ENCODE results near the gene TASP1.
A peak's percentile ranks its signal among the peaks of the same experiment; 100 is the strongest.
"Not testable (repeated sequence)": the region's sequence is repeated elsewhere in the genome, so short reads cannot be mapped to it uniquely, and the experiment has no call there.

TASP1 gene

DNA sequence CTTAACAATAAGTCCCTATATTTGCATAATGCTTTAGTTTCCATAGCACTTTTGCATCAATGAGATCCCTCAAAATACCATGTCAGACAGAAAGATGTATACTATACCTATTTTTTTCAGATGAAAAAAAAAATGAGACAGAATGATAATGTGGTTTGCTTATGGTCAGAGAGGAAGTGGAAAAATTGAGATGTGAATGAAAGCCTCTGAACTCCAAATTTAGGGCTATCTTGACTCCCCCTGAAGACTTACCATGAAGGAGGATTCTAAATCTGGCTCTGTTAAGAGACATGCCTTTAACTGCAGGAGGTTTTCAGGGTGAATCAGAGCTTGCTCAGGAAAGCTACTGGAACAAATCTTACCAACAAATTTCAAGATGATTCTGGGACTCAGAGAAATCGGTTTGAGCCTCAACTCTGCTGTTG lies 241.4 kb downstream of the TASP1 start:
- no peak for DNase-seq (ENCODE audit: low read depth)

GRCh38 chr20:13396826-13397225 lies 241.9 kb downstream of the TASP1 start:
- no peak for DNase-seq (ENCODE audit: low read depth)

- peak; percentile 80 for DNase-seq (ENCODE audit: low read depth)
These were observed 242.7 kb downstream of the TASP1 start for GRCh38 chr20:13396022-13396421.

DNA sequence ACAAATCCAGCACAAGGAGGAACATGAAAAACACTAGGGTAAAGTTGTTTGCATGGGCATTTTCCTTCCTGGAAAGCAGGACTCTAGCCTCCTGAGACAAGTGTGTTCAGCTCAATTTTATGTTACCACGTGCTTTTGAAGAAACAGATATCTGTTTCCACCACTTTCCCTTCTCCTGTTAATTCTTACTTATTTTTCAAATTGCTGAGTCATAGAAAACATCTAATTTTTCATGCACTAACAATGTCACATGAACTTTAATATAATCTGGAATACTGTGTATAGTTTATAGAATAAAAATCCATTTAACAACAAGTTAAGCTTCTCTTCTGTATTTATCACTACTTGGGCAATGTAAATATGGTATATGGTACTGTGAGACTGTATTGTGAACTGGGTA lies 243.5 kb downstream of the TASP1 start:
- no peak for DNase-seq (ENCODE audit: low read depth)

- DNase-seq (ENCODE audit: low read depth) = no peak
These were observed 246.3 kb downstream of the TASP1 start for GRCh38 chr20:13392391-13392790.

DNA sequence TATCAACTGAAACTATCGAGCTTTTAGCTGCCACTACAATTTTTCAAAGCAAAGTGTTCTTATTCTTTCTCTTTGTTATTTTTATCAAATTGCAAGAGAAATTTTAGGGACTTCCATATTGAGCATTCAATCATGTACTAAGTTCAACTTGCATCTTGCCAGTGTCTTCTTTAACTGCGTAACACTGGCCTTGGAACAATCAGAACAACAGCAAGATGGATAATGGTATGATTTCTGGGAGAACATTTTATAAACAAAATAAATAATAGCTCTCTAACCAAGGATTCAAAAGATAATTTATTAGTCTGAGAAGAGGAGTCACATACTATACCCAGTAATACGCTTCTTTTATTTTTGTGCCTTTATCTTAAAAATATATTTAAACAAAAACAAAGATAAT lies 249.6 kb downstream of the TASP1 start:
- DNase-seq (ENCODE audit: low read depth) = no peak

GRCh38 chr20:13384132-13384531 lies 254.6 kb downstream of the TASP1 start:
- no peak for DNase-seq (ENCODE audit: low read depth)

DNA sequence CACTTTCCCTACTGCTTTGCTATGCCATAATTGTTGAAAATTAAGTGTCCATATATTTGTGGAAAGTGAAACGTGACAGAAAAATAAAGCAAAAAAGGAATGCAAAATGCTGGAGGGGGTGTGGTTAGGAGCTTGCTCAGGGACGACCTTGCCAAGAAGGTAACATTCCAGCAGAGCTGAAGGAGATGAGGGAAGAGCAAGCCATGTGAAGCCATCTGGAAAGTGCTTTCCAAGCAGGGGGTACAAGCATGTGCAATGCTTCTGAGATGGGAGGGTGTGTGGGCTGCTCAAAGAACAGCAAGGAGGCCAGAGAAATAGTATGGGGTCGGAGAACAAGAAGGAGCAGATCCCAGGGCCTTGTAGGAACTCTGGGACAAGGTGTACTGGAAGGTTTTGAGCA lies 255.9 kb downstream of the TASP1 start:
- no peak for DNase-seq (ENCODE audit: low read depth)

GRCh38 chr20:13380497-13381229 lies 258.1 kb downstream of the TASP1 start:
- DNase-seq (ENCODE audit: low read depth) = not testable (repeated sequence)

DNA sequence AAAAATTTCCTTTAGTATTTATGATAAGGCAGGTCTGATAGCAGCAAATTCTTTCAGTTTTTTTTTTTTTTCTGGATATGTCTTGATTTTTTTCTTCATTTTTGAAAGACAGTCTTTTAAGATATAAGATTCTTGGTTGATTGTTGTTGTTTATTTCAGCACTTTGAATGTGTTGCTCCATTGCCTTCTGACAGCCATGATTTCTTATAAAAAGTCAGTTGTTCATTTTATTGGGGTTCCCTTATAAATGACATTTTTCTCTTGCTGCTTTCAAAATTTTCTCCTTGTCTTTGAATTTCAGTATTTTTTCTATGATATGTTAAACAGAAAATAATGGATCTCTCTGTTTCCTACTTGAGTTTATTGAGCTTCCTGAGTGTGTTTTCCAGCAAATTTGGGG lies 265.3 kb downstream of the TASP1 start:
- DNase-seq (ENCODE audit: low read depth) = no peak

GRCh38 chr20:13364278-13365170 lies 274.2 kb downstream of the TASP1 start:
- DNase-seq (ENCODE audit: low read depth) = no peak

DNA sequence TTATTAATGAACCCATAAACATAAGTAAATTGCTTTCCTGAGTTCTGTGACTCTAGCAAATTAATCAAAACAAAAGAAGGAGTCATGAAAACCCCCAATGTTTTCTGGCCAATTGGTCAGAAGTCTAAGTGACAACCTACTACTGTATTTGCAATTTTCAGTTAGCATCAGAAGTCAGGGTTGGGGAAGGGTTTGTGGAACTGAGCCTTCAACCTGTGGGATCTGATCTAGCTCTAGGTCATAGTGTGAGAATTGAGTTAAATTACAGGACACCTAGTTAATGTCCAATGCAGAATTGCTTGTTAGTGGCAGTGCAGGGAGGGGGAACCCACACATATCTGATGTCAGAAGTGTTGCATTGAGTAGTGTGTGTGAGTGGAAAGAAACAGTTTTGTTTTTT lies 275.3 kb downstream of the TASP1 start:
- no peak for DNase-seq (ENCODE audit: low read depth)

GRCh38 chr20:13362165-13362564 lies 276.6 kb downstream of the TASP1 start:
- not testable (repeated sequence) for DNase-seq (ENCODE audit: low read depth)

DNA sequence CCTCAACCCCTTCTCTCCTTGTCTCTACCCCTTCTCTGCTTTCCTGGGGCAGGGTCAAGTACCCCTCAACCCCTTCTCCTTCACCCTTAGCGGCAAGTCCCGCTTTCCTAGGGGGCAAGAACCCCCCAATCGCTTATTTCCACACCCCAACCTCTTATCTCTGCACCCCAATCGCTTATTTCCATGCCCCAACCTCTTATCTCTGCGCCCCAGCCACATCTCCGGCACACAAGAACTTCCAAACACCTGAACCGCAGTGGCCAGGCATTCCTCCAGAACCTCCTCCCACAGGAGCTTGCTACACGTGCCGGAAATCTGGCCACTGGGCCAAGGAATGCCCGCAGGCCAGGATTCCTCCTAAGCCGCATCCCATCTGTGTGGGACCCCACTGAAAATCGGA lies 279.8 kb downstream of the TASP1 start:
- not testable (repeated sequence) for DNase-seq (ENCODE audit: low read depth)

DNA sequence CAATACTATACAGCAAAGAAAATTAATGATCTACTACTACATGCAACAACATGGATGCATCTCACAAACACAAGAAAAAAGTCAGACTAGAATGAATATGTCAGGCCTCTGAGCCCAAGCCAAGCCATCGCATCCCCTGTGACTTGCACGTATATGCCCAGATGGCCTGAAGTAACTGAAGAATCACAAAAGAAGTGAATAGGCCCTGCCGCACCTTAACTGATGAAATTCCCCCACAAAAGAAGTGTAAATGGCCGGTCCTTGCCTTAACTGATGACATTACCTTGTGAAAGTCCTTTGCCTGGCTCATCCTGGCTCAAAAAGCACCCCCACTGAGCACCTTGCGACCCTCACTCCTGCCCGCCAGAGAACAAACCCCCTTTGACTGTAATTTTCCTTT lies 280.9 kb downstream of the TASP1 start:
- not testable (repeated sequence) for DNase-seq (ENCODE audit: low read depth)

GRCh38 chr20:13356591-13356990 lies 282.1 kb downstream of the TASP1 start:
- no peak for DNase-seq (ENCODE audit: low read depth)

- no peak for DNase-seq (ENCODE audit: low read depth)
These were observed 282.7 kb downstream of the TASP1 start for GRCh38 chr20:13355941-13356486.

- DNase-seq (ENCODE audit: low read depth) = no peak
These were observed 283.3 kb downstream of the TASP1 start for GRCh38 chr20:13355411-13355810.

GRCh38 chr20:13353261-13353945 lies 285.3 kb downstream of the TASP1 start:
- no peak for DNase-seq (ENCODE audit: low read depth)

DNA sequence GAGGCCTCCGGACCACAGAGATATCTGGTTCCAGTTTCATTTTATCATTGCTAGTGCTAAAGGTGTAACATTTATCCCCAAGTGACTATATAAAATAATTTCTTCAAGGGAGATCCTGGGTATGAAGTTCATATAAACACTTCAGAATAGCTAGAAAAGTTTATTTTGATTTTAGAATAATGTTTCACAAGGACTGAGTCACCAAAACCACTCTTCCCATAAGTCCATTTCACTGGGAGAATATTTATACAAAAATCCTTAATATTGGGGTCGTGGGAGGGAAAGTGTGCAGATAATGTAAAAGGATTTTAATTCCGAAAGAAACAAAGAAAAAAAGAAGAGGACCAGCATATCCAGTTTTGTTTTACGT lies 289.5 kb downstream of the TASP1 start:
- DNase-seq (ENCODE audit: low read depth) = no peak

- no peak for DNase-seq (ENCODE audit: low read depth)
These were observed 290.2 kb downstream of the TASP1 start for GRCh38 chr20:13348311-13349234.

Measured in GM04503 (cell line).